ENCODE results near the gene AGAP3. TPM values are rescaled to one million over a fixed set of nuclear protein-coding genes. Genes with fewer than 3 reads are reported as not detected.

The AGAP3 gene
- total RNA-seq, 1 donor from 2014 or later = 114 TPM

- Mint-ChIP-seq H3K4me3 (ENCODE audit: low read depth) (no peak overlapping the region), H3K4me1 (ENCODE audit: low read depth) (no peaks in the 10 kb centered on the region), H3K36me3 (ENCODE audit: insufficient read depth) (no peaks in the 10 kb centered on the region), H3K27ac (no peak overlapping the region), H3K27me3 (peaks cover 54% of the 10 kb centered on the region), H3K9me3 (ENCODE audit: low read depth) (no peaks in the 10 kb centered on the region)
- no peak for TF ChIP-seq CTCF (IDR thresholded peaks at IDR 0.05; ENCODE audit: unreplicated experiment)
- no peak for DNase-seq (ENCODE audit: low spot score, unreplicated experiment)
These were observed 93.1 kb downstream of the AGAP3 start for GRCh38 chr7:151179287-151179860.

GRCh38 chr7:151179946-151180345 lies 93.7 kb downstream of the AGAP3 start:
- Mint-ChIP-seq H3K36me3 (ENCODE audit: insufficient read depth) (no peaks in the 10 kb centered on the region), H3K9me3 (ENCODE audit: low read depth) (no peaks in the 10 kb centered on the region), H3K27me3 (peaks cover 50% of the 10 kb centered on the region), H3K4me1 (ENCODE audit: low read depth) (no peaks in the 10 kb centered on the region), H3K4me3 (ENCODE audit: low read depth) (no peak overlapping the region), H3K27ac (no peak overlapping the region)
- no peak for TF ChIP-seq CTCF (IDR thresholded peaks at IDR 0.05; ENCODE audit: unreplicated experiment)
- no peak for DNase-seq (ENCODE audit: low spot score, unreplicated experiment)

- no peak for DNase-seq (ENCODE audit: low spot score, unreplicated experiment)
- no peaks in the 10 kb centered on the region for H3K9me3 Mint-ChIP-seq (ENCODE audit: low read depth)
- H3K4me1 Mint-ChIP-seq (ENCODE audit: low read depth) = no peaks in the 10 kb centered on the region
- peaks cover 42% of the 10 kb centered on the region for H3K27me3 Mint-ChIP-seq
- no peaks in the 10 kb centered on the region for H3K36me3 Mint-ChIP-seq (ENCODE audit: insufficient read depth)
- TF ChIP-seq CTCF (IDR thresholded peaks at IDR 0.05; ENCODE audit: unreplicated experiment) = no peak
- H3K4me3 Mint-ChIP-seq (ENCODE audit: low read depth) = no peak overlapping the region
- no peak overlapping the region for H3K27ac Mint-ChIP-seq
These were observed 94.7 kb downstream of the AGAP3 start for GRCh38 chr7:151181011-151181431.

- H3K36me3 Mint-ChIP-seq (ENCODE audit: insufficient read depth) = no peaks in the 10 kb centered on the region
- H3K27ac Mint-ChIP-seq = no peak overlapping the region
- H3K4me1 Mint-ChIP-seq (ENCODE audit: low read depth) = no peaks in the 10 kb centered on the region
- no peak overlapping the region for H3K4me3 Mint-ChIP-seq (ENCODE audit: low read depth)
- H3K9me3 Mint-ChIP-seq (ENCODE audit: low read depth) = no peaks in the 10 kb centered on the region
- H3K27me3 Mint-ChIP-seq = peaks cover 31% of the 10 kb centered on the region
- DNase-seq (ENCODE audit: low spot score, unreplicated experiment) = no peak
- TF ChIP-seq CTCF (IDR thresholded peaks at IDR 0.05; ENCODE audit: unreplicated experiment) = no peak
These were observed 99.7 kb downstream of the AGAP3 start for GRCh38 chr7:151185762-151186639.

GRCh38 chr7:151186640-151187408 lies 100.5 kb downstream of the AGAP3 start, which contains the start of gene ASB10:
Gene ASB10 (minus strand): TSS chr7:151187250. CDS start chr7:151187130, 120 bp downstream.
- DNase-seq (ENCODE audit: low spot score, unreplicated experiment) = no peak
- no peaks in the 10 kb centered on the region for H3K36me3 Mint-ChIP-seq (ENCODE audit: insufficient read depth)
- H3K27ac Mint-ChIP-seq = no peak within 1 kb of the TSS
- no peak within 1 kb of the TSS for H3K4me3 Mint-ChIP-seq (ENCODE audit: low read depth)
- peaks cover 33% of the 10 kb centered on the region for H3K27me3 Mint-ChIP-seq
- no peak for TF ChIP-seq CTCF (IDR thresholded peaks at IDR 0.05; ENCODE audit: unreplicated experiment)
- H3K4me1 Mint-ChIP-seq (ENCODE audit: low read depth) = no peaks in the 10 kb centered on the region
- H3K9me3 Mint-ChIP-seq (ENCODE audit: low read depth) = no peaks in the 10 kb centered on the region
